Mesothelial cell of epicardium (in vitro differentiated cells): ENCODE measurements around the gene CEP112. TPM values are rescaled to one million over a fixed set of nuclear protein-coding genes. Genes with fewer than 3 reads are reported as not detected.

Experiments used
- DNase-seq, 2 experiments: peaks; one replicate each; pipeline ENCODE4 v3.0.0; 2021; ENCODE audit warnings: low spot score in 2 of 2; ENCODE audit not compliant: unreplicated experiment in 2 of 2
- H3K27ac Mint-ChIP-seq: 2 replicates; pipeline ENCODE4 v1.8.0; 2021; ENCODE audit warnings: mixed read lengths
- H3K27me3 Mint-ChIP-seq: 2 replicates; pipeline ENCODE4 v1.8.0; 2021; ENCODE audit warnings: low read depth, mixed read lengths
- H3K36me3 Mint-ChIP-seq: 2 replicates; pipeline ENCODE4 v1.8.0; 2021; ENCODE audit warnings: mixed read lengths
- H3K4me1 Mint-ChIP-seq: 2 replicates; pipeline ENCODE4 v1.8.0; 2021; ENCODE audit warnings: mixed read lengths
- H3K4me3 Mint-ChIP-seq: 2 replicates; pipeline ENCODE4 v1.8.0; 2021; ENCODE audit warnings: mild to moderate bottlenecking, moderate library complexity, mixed read lengths
- H3K9me3 Mint-ChIP-seq: 2 replicates; pipeline ENCODE4 v1.8.0; 2021; ENCODE audit warnings: mixed read lengths
- CTCF ChIP-seq: fragments of 200-600 bp; sonication (generic); IDR thresholded peaks from one replicate; pipeline ENCODE4 v1.5.0; 2021; ENCODE audit warnings: antibody characterized with exemption; ENCODE audit not compliant: unreplicated experiment
- total RNA-seq: library from RNA; stranded (reverse); gene quantifications from 3 replicates; pipeline ENCODE4 v1.2.1, GENCODE V29; 2021

Gene CEP112
- total RNA-seq, 1 donor from 2014 or later: 24.0 TPM

- no peaks in the 10 kb centered on the region for H3K9me3 Mint-ChIP-seq
- H3K4me3 Mint-ChIP-seq: no peak overlapping the region
- no peaks in the 10 kb centered on the region for H3K27me3 Mint-ChIP-seq
- TF ChIP-seq CTCF: no peak
- H3K36me3 Mint-ChIP-seq: no peaks in the 10 kb centered on the region
- peaks cover 30% of the 10 kb centered on the region for H3K4me1 Mint-ChIP-seq
- no peak for DNase-seq
- H3K27ac Mint-ChIP-seq: peak overlapping the region; percentile 77
Measured at GRCh38 chr17:65587534-65588180, 604.3 kb downstream of the CEP112 start.

GRCh38 chr17:65586899-65587298 lies 605.0 kb downstream of the CEP112 start:
- Mint-ChIP-seq H3K4me3 (no peak overlapping the region), H3K27me3 (no peaks in the 10 kb centered on the region), H3K27ac (peak overlapping the region; percentile 62), H3K36me3 (no peaks in the 10 kb centered on the region), H3K4me1 (peaks cover 26% of the 10 kb centered on the region), H3K9me3 (no peaks in the 10 kb centered on the region)
- no peak for TF ChIP-seq CTCF
- DNase-seq: no peak

Other genes with a start within 250 kb of the CEP112 start
- gene APOH, start 37.3 kb upstream of the CEP112 start, total RNA-seq: not detected in 3 replicates
- 14.2 to 15.2 TPM (median 14.4 TPM) in 3 replicates for gene PRKCA, start 110.5 kb upstream of the CEP112 start, total RNA-seq